HG03039 (cell line): ENCODE results near the gene KIF5A.
"Not testable (repeated sequence)": the region's sequence is repeated elsewhere in the genome, so short reads cannot be mapped to it uniquely, and the experiment has no call there.

Source experiments
- ATAC-seq: cut with Tn5 transposase; IDR thresholded peaks from one replicate; pipeline ENCODE4 v1.9.1; 2021; ENCODE audit warnings: mild to moderate bottlenecking, moderate library complexity; ENCODE audit not compliant: unreplicated experiment

KIF5A gene

GRCh38 chr12:57581802-57582201 lies 32.0 kb downstream of the KIF5A start:
- ATAC-seq = no peak

GRCh38 chr12:57582440-57582839 lies 32.6 kb downstream of the KIF5A start:
- ATAC-seq = no peak

- no peak for ATAC-seq
Observed at GRCh38 chr12:57583008-57583831, 33.4 kb downstream of the KIF5A start.

- ATAC-seq = no peak
Observed at GRCh38 chr12:57584050-57584449, 34.2 kb downstream of the KIF5A start.

- ATAC-seq = no peak
Observed at GRCh38 chr12:57584690-57585089, 34.8 kb downstream of the KIF5A start.

- ATAC-seq = no peak
Observed at GRCh38 chr12:57585156-57585555, 35.3 kb downstream of the KIF5A start.

GRCh38 chr12:57586128-57586527 lies 36.3 kb downstream of the KIF5A start:
- ATAC-seq = no peak

GRCh38 chr12:57586832-57587429 lies 37.1 kb downstream of the KIF5A start:
- ATAC-seq = no peak

- ATAC-seq = not testable (repeated sequence)
Observed at GRCh38 chr12:57588951-57589610, 39.2 kb downstream of the KIF5A start.

GRCh38 chr12:57590479-57590863 lies 40.6 kb downstream of the KIF5A start:
- no peak for ATAC-seq

- ATAC-seq = peak; percentile 94
Observed at GRCh38 chr12:57590864-57591781, 41.3 kb downstream of the KIF5A start, which contains the start of gene PIP4K2C. TSS of gene PIP4K2C (plus strand) at chr12:57591192. CDS start at chr12:57591290, 98 bp downstream.

GRCh38 chr12:57591782-57592325 lies 42.0 kb downstream of the KIF5A start:
- peak; percentile 12 for ATAC-seq

- no peak for ATAC-seq
Observed at GRCh38 chr12:57592551-57593165, 42.8 kb downstream of the KIF5A start.

GRCh38 chr12:57593187-57593586 lies 43.3 kb downstream of the KIF5A start:
- ATAC-seq = no peak

- ATAC-seq = no peak
Observed at GRCh38 chr12:57600395-57600794, 50.6 kb downstream of the KIF5A start.

GRCh38 chr12:57602544-57602943 lies 52.7 kb downstream of the KIF5A start:
- ATAC-seq = no peak

GRCh38 chr12:57603324-57603723 lies 53.5 kb downstream of the KIF5A start:
- ATAC-seq = no peak

GRCh38 chr12:57603815-57604453 lies 54.1 kb downstream of the KIF5A start:
- ATAC-seq = no peak

GRCh38 chr12:57604454-57604991 lies 54.7 kb downstream of the KIF5A start, which contains the start of gene DTX3:
TSS of gene DTX3 (plus strand) at chr12:57604824. CDS start at chr12:57606518, 1,694 bp downstream.
- no peak for ATAC-seq
